GM23338 (cell line): Measurements from ENCODE around the gene ARCN1. TPM values are rescaled to one million over a fixed set of nuclear protein-coding genes. Genes with fewer than 3 reads are reported as not detected.

Experiments used
- ATAC-seq: fragments of 200-7000 bp; cut with Tn5 transposase; 3 replicates; pipeline ENCODE4 v1.9.1; 2020
- DNase-seq: peaks from one replicate; pipeline ENCODE4 v3.0.0-alpha.2; 2015; ENCODE audit warnings: low spot score
- H2AFZ ChIP-seq: fragments of 200-600 bp; sonication (generic); 2 replicates; pipeline ENCODE4 v1.8.0; 2016; ENCODE audit warnings: antibody characterized with exemption, mild to moderate bottlenecking, moderate library complexity
- H3F3A ChIP-seq: fragments of 200-600 bp; sonication (generic); replicated peaks from 2 replicates; pipeline ENCODE4 v1.8.0; 2017; ENCODE audit warnings: antibody characterized with exemption, mixed run types, low read depth
- H3K27ac ChIP-seq: fragments of 200-600 bp; sonication (generic); 2 replicates; pipeline ENCODE4 v1.6.1; 2016; ENCODE audit warnings: low read depth
- H3K27me3 ChIP-seq: fragments of 200-600 bp; sonication (generic); 2 replicates; pipeline ENCODE4 v1.8.0; 2016; ENCODE audit warnings: mild to moderate bottlenecking, mixed run types, moderate library complexity; ENCODE audit not compliant: insufficient read depth
- H3K36me3 ChIP-seq: fragments of 200-600 bp; sonication (generic); 2 replicates; pipeline ENCODE4 v1.8.0; 2016; ENCODE audit warnings: mild to moderate bottlenecking; ENCODE audit not compliant: insufficient read depth
- H3K4me1 ChIP-seq: fragments of 200-600 bp; sonication (generic); 2 replicates; pipeline ENCODE4 v1.8.0; 2016; ENCODE audit warnings: mild to moderate bottlenecking, moderate library complexity; ENCODE audit not compliant: insufficient read depth
- H3K4me2 ChIP-seq: fragments of 200-600 bp; sonication (generic); 2 replicates; pipeline ENCODE4 v1.7.1; 2017; ENCODE audit warnings: mixed run types
- H3K4me3 ChIP-seq: fragments of 200-600 bp; sonication (generic); 2 replicates; pipeline ENCODE4 v1.6.1; 2016; ENCODE audit warnings: mixed run types
- H3K79me2 ChIP-seq: fragments of 200-600 bp; sonication (generic); replicated peaks from 2 replicates; pipeline ENCODE4 v1.8.0; 2017; ENCODE audit warnings: mild to moderate bottlenecking; ENCODE audit not compliant: insufficient read depth
- H3K9me2 ChIP-seq: fragments of 200-600 bp; sonication (generic); 2 replicates; pipeline ENCODE4 v1.8.0; 2017; ENCODE audit not compliant: insufficient read depth
- H4K20me1 ChIP-seq: fragments of 200-600 bp; sonication (generic); replicated peaks from 2 replicates; pipeline ENCODE4 v1.8.0; 2017; ENCODE audit warnings: mild to moderate bottlenecking; ENCODE audit not compliant: insufficient read depth
- H3K27ac Mint-ChIP-seq: 2 replicates; pipeline ENCODE4 v1.8.0; 2020; ENCODE audit warnings: inconsistent platforms, mild to moderate bottlenecking, moderate library complexity, mixed read lengths
- H3K27me3 Mint-ChIP-seq: 3 replicates; pipeline ENCODE4 v1.8.0; 2022; ENCODE audit warnings: low read depth, mild to moderate bottlenecking, moderate library complexity, mixed read lengths, inconsistent platforms; ENCODE audit not compliant: insufficient read depth, poor library complexity
- H3K36me3 Mint-ChIP-seq: 3 replicates; pipeline ENCODE4 v1.8.0; 2021; ENCODE audit warnings: low read depth, mild to moderate bottlenecking, inconsistent platforms, moderate library complexity, mixed read lengths
- H3K4me1 Mint-ChIP-seq: 3 replicates; pipeline ENCODE4 v1.8.0; 2020; ENCODE audit warnings: mild to moderate bottlenecking, inconsistent platforms, mixed read lengths
- H3K4me3 Mint-ChIP-seq: 3 replicates; pipeline ENCODE4 v1.8.0; 2021; ENCODE audit warnings: moderate library complexity, mild to moderate bottlenecking, inconsistent platforms, mixed read lengths
- H3K9me3 Mint-ChIP-seq: 3 replicates; pipeline ENCODE4 v1.8.0; 2020; ENCODE audit warnings: moderate library complexity, mild to moderate bottlenecking, inconsistent platforms, mixed read lengths
- EZH2phosphoT487 ChIP-seq: fragments of 200-600 bp; sonication (generic); IDR thresholded peaks from one replicate; pipeline ENCODE4 v1.8.1; 2018; ENCODE audit warnings: antibody characterized with exemption; ENCODE audit not compliant: unreplicated experiment
- POLR2AphosphoS5 ChIP-seq: IDR thresholded peaks from 2 replicates; pipeline ENCODE4 v1.6.1; 2016; ENCODE audit warnings: antibody characterized with exemption, low read depth
- ZNF114 ChIP-seq: fragments of 250-450 bp; sonication (Bioruptor Pico); IDR thresholded peaks from 2 replicates; pipeline ENCODE4 v1.5.0; 2020; ENCODE audit warnings: mild to moderate bottlenecking, moderate library complexity
- polyA plus RNA-seq: library from polyadenylated mRNA; unstranded; fragments of >200 nt; fragmentation: Nextera tagmentation; extraction: Ambion mirVana; gene quantifications from 2 replicates; pipeline ENCODE4 v1.2.1, GENCODE V29; 2016
- total RNA-seq: library from RNA; depleted of rRNA; stranded (reverse); fragments of >200 nt; shearing (Covaris generic); gene quantifications from 2 replicates; pipeline ENCODE4 v1.2.3, GENCODE V29; 2014
- TF ChIP-seq, protein P1 (sequence below): IDR thresholded peaks from one replicate; pipeline ENCODE4 v1.6.1; 2018; ENCODE audit warnings: antibody characterized with exemption; ENCODE audit not compliant: unreplicated experiment
- TF ChIP-seq, protein P2 (sequence below): fragments of 250-450 bp; sonication (Bioruptor Pico); IDR thresholded peaks from 2 replicates; pipeline ENCODE4 v1.5.0; 2020; ENCODE audit warnings: mild to moderate bottlenecking, moderate library complexity

The ARCN1 gene
- total and polyA plus RNA-seq, 2 experiments from 2014 or later: 79.9 to 106 TPM

DNA sequence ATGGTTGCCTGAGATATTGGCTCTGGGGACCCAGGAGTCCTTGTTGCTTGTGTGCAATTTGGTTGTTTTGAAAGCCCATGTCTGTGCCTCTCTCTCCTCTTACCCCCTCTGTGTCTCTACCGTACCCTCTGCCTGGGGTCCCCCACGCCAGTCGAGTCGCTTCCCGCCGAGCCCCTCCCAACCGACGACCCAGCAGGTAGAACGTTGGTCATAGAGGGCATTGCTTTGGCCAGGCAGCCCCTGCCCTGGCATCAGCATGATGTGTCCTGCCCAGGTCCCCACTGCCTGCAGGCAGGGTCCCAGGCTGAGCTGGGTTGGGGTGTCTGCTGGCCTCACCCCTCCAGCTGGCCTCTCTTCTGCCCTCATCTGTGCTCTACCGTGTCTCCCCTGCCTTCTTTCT is 72.3 kb downstream of the ARCN1 start:
- Histone ChIP-seq H3K4me2 (no peak overlapping the region), H3K79me2 (no peaks in the 10 kb centered on the region), H3K9me2 (no peaks in the 10 kb centered on the region), H2AFZ (no peak overlapping the region), H3K4me3 (no peak overlapping the region), H4K20me1 (peaks cover 24% of the 10 kb centered on the region), H3K27me3 (no peaks in the 10 kb centered on the region), H3K4me1 (no peaks in the 10 kb centered on the region), H3K27ac (no peak overlapping the region), H3K36me3 (peaks cover 25% of the 10 kb centered on the region), H3F3A (no peaks in the 10 kb centered on the region)
- H3K4me1 Mint-ChIP-seq: no peaks in the 10 kb centered on the region
- no peak for TF ChIP-seq ZNF114 (CRISPR knock-in tag)
- TF ChIP-seq, protein P1, sequence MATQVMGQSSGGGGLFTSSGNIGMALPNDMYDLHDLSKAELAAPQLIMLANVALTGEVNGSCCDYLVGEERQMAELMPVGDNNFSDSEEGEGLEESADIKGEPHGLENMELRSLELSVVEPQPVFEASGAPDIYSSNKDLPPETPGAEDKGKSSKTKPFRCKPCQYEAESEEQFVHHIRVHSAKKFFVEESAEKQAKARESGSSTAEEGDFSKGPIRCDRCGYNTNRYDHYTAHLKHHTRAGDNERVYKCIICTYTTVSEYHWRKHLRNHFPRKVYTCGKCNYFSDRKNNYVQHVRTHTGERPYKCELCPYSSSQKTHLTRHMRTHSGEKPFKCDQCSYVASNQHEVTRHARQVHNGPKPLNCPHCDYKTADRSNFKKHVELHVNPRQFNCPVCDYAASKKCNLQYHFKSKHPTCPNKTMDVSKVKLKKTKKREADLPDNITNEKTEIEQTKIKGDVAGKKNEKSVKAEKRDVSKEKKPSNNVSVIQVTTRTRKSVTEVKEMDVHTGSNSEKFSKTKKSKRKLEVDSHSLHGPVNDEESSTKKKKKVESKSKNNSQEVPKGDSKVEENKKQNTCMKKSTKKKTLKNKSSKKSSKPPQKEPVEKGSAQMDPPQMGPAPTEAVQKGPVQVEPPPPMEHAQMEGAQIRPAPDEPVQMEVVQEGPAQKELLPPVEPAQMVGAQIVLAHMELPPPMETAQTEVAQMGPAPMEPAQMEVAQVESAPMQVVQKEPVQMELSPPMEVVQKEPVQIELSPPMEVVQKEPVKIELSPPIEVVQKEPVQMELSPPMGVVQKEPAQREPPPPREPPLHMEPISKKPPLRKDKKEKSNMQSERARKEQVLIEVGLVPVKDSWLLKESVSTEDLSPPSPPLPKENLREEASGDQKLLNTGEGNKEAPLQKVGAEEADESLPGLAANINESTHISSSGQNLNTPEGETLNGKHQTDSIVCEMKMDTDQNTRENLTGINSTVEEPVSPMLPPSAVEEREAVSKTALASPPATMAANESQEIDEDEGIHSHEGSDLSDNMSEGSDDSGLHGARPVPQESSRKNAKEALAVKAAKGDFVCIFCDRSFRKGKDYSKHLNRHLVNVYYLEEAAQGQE: no peak
- TF ChIP-seq, protein P2, sequence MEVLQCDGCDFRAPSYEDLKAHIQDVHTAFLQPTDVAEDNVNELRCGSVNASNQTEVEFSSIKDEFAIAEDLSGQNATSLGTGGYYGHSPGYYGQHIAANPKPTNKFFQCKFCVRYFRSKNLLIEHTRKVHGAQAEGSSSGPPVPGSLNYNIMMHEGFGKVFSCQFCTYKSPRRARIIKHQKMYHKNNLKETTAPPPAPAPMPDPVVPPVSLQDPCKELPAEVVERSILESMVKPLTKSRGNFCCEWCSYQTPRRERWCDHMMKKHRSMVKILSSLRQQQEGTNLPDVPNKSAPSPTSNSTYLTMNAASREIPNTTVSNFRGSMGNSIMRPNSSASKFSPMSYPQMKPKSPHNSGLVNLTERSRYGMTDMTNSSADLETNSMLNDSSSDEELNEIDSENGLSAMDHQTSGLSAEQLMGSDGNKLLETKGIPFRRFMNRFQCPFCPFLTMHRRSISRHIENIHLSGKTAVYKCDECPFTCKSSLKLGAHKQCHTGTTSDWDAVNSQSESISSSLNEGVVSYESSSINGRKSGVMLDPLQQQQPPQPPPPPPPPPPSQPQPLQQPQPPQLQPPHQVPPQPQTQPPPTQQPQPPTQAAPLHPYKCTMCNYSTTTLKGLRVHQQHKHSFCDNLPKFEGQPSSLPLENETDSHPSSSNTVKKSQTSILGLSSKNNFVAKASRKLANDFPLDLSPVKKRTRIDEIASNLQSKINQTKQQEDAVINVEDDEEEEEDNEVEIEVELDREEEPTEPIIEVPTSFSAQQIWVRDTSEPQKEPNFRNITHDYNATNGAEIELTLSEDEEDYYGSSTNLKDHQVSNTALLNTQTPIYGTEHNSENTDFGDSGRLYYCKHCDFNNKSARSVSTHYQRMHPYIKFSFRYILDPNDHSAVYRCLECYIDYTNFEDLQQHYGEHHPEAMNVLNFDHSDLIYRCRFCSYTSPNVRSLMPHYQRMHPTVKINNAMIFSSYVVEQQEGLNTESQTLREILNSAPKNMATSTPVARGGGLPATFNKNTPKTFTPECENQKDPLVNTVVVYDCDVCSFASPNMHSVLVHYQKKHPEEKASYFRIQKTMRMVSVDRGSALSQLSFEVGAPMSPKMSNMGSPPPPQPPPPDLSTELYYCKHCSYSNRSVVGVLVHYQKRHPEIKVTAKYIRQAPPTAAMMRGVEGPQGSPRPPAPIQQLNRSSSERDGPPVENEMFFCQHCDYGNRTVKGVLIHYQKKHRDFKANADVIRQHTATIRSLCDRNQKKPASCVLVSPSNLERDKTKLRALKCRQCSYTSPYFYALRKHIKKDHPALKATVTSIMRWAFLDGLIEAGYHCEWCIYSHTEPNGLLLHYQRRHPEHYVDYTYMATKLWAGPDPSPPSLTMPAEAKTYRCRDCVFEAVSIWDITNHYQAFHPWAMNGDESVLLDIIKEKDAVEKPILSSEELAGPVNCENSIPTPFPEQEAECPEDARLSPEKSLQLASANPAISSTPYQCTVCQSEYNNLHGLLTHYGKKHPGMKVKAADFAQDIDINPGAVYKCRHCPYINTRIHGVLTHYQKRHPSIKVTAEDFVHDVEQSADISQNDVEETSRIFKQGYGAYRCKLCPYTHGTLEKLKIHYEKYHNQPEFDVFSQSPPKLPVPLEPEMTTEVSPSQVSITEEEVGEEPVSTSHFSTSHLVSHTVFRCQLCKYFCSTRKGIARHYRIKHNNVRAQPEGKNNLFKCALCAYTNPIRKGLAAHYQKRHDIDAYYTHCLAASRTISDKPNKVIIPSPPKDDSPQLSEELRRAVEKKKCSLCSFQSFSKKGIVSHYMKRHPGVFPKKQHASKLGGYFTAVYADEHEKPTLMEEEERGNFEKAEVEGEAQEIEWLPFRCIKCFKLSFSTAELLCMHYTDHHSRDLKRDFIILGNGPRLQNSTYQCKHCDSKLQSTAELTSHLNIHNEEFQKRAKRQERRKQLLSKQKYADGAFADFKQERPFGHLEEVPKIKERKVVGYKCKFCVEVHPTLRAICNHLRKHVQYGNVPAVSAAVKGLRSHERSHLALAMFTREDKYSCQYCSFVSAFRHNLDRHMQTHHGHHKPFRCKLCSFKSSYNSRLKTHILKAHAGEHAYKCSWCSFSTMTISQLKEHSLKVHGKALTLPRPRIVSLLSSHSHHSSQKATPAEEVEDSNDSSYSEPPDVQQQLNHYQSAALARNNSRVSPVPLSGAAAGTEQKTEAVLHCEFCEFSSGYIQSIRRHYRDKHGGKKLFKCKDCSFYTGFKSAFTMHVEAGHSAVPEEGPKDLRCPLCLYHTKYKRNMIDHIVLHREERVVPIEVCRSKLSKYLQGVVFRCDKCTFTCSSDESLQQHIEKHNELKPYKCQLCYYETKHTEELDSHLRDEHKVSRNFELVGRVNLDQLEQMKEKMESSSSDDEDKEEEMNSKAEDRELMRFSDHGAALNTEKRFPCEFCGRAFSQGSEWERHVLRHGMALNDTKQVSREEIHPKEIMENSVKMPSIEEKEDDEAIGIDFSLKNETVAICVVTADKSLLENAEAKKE (CRISPR knock-in tag): no peak
- TF ChIP-seq EZH2phosphoT487: no peak
- TF ChIP-seq POLR2AphosphoS5: no peak
- H3K9me3 Mint-ChIP-seq: no peaks in the 10 kb centered on the region; the same call in 2 of the 3 replicates
- H3K4me3 Mint-ChIP-seq: no peak overlapping the region
- peaks cover 2% of the 10 kb centered on the region for H3K27me3 Mint-ChIP-seq
- DNase-seq: no peak
- ATAC-seq: no peak
- H3K27ac Mint-ChIP-seq: no peak overlapping the region
- peaks cover 46% of the 10 kb centered on the region for H3K36me3 Mint-ChIP-seq
